Neuron (in vitro differentiated cells): ENCODE results near the gene BAK1.
"Not testable (repeated sequence)": the region's sequence is repeated elsewhere in the genome, so short reads cannot be mapped to it uniquely, and the experiment has no call there.

Experiments used
- H2AFZ ChIP-seq: one replicate; pipeline ENCODE4 v1.6.1; 2013; ENCODE audit warnings: low read depth, mild to moderate bottlenecking, inconsistent platforms, low read length, moderate library complexity
- H3K27me3 ChIP-seq: one replicate; pipeline ENCODE4 v1.6.1; 2013; ENCODE audit warnings: low read length; ENCODE audit not compliant: insufficient read depth
- H3K36me3 ChIP-seq: one replicate; pipeline ENCODE4 v1.6.1; 2013; ENCODE audit warnings: low read length; ENCODE audit not compliant: insufficient read depth
- H3K4me1 ChIP-seq: one replicate; pipeline ENCODE4 v1.6.1; 2013; ENCODE audit warnings: low read length; ENCODE audit not compliant: insufficient read depth
- H3K4me3 ChIP-seq: 2 replicates; pipeline ENCODE4 v1.5.1; 2013; ENCODE audit warnings: mild to moderate bottlenecking, low read length, moderate library complexity
- H3K9me3 ChIP-seq: one replicate; pipeline ENCODE4 v1.6.1; 2013; ENCODE audit warnings: low read length

The BAK1 gene

DNA sequence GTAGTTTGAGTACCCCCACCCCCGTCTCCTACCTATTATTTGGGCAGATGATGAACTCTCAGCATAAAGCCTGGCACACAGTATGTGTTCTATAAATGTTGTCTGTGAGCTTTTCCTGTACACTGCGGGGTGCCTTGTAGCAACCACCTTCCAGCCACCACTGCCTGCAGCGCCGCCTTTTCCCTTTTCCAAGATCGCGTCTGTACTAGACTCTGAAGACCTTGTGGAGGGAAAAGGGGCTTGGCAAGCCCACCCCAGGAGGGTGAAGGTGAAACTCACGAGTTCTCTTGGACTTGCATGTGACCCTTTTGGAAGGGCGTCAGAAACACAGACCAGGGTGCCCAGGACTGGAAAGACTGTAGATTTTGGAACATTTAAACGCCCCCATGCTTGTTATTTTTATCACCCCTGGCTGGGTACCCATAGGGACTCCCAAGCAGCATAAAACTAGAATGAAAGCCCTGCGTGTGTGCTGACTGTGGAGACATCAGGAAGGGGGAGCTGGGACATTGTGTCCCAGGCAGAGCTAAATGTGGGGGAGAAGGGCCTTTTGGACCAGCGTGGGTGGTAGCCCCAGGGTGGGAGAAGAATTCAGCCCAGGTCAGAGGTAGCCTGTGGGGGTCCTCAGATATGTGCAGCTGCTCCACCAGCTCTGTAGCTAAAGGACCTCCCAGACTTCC is 8.3 kb downstream of the BAK1 start:
- peaks cover 7% of the 10 kb centered on the region for H3K4me1 ChIP-seq
- peaks cover 21% of the 10 kb centered on the region for H3K36me3 ChIP-seq
- peak overlapping the region; percentile 51 for H3K4me3 ChIP-seq
- peak overlapping the region; percentile 80 for H2AFZ ChIP-seq
- H3K27me3 ChIP-seq: no peaks in the 10 kb centered on the region
- H3K9me3 ChIP-seq: no peaks in the 10 kb centered on the region

DNA sequence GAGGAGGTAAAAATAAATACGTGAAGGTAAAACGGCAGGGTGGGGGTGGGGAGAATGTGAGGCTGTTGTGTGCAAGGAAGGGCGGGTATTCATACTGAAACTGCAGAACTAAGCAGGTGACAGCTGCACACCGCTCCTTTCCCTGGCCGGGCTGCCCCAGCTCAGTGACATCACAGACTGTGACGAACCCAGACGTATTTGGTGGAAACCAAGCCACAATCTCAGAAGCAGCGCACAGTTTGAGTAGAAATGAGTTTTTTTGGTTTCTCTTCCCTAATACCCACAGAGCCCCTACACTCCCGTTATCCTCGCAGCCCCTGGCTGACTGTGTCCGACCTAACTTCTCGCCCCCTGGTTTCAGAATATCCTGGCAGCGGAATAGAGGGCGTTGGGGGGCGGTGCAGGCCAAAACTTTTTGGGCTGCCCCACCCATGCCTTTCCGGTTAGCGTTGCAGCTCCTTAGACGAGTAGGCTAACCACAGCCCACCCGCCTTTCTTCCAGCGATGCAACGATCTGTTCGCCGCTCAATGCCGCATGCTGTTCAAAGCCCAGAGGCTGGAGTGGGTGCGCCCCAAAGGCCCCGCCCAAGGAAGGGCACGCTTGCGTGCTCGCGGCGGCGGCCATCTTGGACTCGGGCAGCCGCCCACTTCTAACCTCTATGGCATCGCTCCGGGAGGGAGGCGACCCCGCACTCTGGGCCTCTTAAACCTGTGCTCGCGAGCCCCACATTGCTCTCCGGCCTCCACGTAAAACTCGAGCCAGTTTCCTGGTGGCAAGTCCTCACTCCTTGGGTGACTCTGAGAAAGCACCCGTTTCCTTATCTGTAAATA is 9.1 kb downstream of the BAK1 start:
- H3K27me3 ChIP-seq: no peaks in the 10 kb centered on the region
- peak overlapping the region; percentile 51 for H3K4me3 ChIP-seq
- H2AFZ ChIP-seq: peak overlapping the region; percentile 80
- H3K36me3 ChIP-seq: peaks cover 21% of the 10 kb centered on the region
- peaks cover 7% of the 10 kb centered on the region for H3K4me1 ChIP-seq
- H3K9me3 ChIP-seq: no peaks in the 10 kb centered on the region

DNA sequence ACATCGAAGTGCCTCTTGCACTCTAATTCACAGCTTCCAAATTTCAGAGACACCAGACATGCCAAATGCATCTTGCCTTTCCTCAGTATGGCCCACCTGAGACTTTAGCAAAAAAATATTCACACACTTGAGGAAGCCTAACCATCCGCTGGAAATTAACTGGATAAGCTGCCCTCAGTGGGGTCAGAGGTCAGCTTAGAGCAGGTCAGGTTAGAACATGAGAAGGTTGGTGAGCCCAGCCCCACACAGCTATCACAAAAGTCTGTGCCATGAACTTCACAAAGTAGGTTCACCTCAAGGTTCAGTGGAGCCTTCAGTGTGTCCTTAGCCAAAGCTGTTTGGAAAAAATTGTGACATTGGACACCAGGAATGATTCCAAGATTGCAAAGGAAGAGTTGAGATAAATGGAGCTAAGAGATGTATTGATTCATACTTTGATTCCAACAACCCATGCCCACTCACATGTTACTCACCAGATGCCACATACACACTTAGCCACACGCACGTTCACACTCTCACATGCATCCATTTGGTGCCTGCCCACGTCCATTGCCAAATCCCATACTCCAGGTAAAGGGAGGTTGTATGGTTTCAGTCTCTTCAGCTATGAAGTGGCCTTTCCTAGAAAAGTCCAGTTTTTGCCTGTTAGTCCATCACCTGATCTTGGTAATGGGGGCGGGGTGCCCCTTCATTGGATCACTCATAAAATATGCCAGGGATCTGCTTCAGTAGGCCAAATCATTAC is 11.1 kb downstream of the BAK1 start:
- H2AFZ ChIP-seq: no peak overlapping the region
- no peak overlapping the region for H3K4me3 ChIP-seq
- H3K4me1 ChIP-seq: peaks cover 7% of the 10 kb centered on the region
- H3K36me3 ChIP-seq: peaks cover 3% of the 10 kb centered on the region
- H3K27me3 ChIP-seq: no peaks in the 10 kb centered on the region
- no peaks in the 10 kb centered on the region for H3K9me3 ChIP-seq

DNA sequence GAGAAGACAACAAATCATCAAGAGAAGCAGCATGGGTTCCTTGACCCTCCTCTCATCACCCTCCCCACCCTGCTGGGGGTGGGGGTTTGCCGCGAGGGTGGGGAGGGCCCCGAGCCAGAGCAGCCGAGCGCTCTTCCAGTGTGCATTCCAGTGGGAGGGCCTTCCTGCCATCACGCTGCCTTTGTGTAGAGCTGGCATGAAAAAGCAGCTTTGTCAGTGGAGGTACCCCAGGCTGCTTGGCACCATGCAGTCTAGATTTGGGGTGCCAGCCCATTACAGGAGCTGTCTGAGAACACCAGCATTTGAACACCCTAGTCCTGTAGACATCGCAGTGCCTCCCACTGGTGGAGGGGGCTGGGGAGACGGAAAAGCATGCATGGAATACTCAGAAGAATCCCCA is 12.2 kb downstream of the BAK1 start:
- Histone ChIP-seq H3K9me3 (no peaks in the 10 kb centered on the region), H3K36me3 (no peaks in the 10 kb centered on the region), H2AFZ (no peak overlapping the region), H3K4me1 (peaks cover 7% of the 10 kb centered on the region), H3K4me3 (no peak overlapping the region), H3K27me3 (no peaks in the 10 kb centered on the region)

DNA sequence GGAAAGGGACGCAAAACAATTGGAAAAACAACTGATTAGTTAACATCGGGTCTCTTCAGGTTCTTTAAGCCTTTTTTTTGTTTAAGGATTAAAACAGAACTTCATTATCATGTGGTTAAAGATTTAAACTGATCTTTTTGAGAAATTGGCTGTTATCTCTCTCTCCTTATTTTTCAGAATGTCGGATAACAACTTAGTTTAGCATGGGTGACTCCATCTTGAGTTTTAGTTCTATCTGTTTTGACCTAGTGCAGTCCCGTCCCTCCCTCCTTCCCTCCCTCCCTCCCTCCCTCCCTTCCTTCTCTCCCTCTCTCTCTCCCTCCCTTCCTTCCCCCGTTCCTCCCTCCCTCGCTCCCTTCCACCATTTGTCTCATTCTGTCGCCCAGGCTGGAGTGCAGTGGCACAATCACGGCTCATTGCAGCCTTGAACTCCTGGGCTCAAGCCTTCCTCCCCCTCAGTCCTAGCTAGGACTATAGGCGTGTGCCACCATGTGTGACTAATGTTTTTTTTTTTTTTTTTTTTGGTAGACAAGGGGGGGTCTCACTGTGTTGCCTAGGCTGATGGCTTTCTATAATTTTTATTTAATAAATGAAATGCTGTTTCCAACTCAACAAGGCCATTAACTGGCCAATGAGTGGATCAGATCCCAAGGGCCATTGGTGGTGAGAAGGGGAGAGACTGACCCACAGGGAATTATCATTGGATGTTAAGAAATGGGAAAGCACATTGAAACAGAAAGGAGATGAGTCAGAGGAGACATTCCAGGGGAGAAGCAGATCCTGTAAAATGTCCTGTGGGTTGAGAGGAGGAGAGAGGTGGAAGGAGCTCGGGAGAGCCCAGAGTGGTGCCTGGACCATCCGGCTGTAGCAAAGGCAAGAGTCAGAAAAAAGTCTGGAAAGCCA is 13.6 kb downstream of the BAK1 start:
- Histone ChIP-seq H3K36me3 (no peaks in the 10 kb centered on the region), H3K4me3 (no peak overlapping the region), H3K9me3 (no peaks in the 10 kb centered on the region), H3K4me1 (peaks cover 4% of the 10 kb centered on the region), H2AFZ (no peak overlapping the region), H3K27me3 (no peaks in the 10 kb centered on the region)

DNA sequence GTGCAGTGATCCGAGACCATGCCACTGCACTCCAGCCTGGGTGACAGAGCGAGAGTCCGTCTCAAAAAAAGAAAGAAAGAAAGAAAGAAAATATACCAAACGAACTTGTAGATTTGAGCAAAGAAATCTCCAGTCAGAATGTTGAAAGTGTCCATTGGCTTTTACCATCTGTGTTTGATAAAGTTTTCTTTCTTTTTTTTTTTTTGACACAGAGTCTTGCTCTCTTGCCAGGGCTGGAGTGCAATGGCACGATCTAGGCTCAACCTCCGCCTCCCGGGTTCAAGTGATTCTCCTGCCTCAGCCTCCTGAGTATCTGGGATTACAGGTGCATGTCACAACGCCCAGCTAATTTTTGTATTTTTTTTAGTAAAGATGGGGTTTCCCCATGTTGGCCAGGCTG is 21.3 kb downstream of the BAK1 start:
- Histone ChIP-seq H2AFZ (no peak overlapping the region), H3K4me1 (no peaks in the 10 kb centered on the region), H3K4me3 (no peak overlapping the region), H3K27me3 (no peaks in the 10 kb centered on the region), H3K36me3 (no peaks in the 10 kb centered on the region), H3K9me3 (peaks cover 2% of the 10 kb centered on the region)

DNA sequence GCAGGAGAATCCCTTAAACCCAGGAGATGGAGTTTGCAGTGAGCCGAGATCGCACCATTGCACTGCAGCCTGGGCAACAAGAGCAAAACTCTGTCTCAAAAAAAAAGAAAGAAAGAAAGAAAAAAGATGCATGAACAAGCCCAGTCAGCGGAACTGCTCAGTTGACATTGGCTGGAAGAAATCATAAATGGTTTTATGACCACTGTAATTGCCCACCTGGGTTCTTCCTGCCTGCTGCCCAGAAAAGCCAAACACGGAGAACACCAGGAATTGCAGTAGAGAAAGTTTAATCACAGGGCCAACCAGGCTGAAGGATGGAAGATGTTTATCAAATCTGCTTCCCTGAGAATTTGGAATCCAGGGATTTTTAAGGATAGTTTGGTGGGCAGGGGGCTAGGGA is 22.7 kb downstream of the BAK1 start:
- H3K27me3 ChIP-seq: no peaks in the 10 kb centered on the region
- no peaks in the 10 kb centered on the region for H3K4me1 ChIP-seq
- H3K36me3 ChIP-seq: no peaks in the 10 kb centered on the region
- H2AFZ ChIP-seq: no peak overlapping the region
- peaks cover 2% of the 10 kb centered on the region for H3K9me3 ChIP-seq
- no peak overlapping the region for H3K4me3 ChIP-seq

DNA sequence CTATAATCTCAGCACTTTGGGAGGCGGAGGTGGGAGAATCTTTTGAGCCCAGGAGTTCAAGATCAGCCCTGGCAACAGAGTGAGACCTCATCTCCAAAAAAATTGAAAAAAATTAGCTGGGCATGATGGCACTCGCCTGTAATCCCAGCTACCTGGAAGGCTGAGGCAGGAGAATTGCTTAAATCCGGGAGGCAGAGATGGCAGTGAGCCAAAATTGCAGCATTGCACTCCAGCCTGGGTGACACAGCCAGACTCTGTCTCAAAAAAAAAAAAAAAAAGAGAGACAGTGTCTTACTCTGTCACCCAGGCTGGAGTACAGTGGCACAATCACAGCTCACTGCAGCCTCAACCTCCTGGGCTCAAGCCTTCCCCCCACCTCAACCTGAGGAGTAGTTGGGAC is 27.2 kb downstream of the BAK1 start:
- not testable (repeated sequence) for H3K4me1 ChIP-seq, H3K9me3 ChIP-seq, H3K36me3 ChIP-seq, H3K27me3 ChIP-seq, H2AFZ ChIP-seq, H3K4me3 ChIP-seq

DNA sequence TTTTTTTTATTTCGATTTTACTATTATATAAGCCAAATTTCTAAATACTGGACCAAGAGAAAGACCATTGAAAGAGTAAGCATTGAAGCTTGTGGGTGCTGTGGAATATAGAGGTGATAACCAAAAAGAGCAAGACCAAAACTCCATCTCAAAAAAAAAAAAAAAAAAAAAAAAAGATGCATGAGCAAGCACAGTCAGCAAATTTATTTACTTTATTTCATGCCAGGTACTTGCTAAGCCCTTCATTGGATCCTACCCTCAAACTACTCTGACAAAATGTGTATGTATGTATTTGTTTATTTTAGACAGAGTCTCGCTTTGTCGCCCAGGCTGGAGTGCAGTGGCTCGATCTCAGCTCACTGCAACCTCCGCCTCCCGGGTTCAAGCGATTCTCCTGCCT is 27.8 kb downstream of the BAK1 start:
- H3K4me3 ChIP-seq: no peak overlapping the region
- H3K9me3 ChIP-seq: no peaks in the 10 kb centered on the region
- no peak overlapping the region for H2AFZ ChIP-seq
- no peaks in the 10 kb centered on the region for H3K27me3 ChIP-seq
- no peaks in the 10 kb centered on the region for H3K4me1 ChIP-seq
- H3K36me3 ChIP-seq: no peaks in the 10 kb centered on the region

DNA sequence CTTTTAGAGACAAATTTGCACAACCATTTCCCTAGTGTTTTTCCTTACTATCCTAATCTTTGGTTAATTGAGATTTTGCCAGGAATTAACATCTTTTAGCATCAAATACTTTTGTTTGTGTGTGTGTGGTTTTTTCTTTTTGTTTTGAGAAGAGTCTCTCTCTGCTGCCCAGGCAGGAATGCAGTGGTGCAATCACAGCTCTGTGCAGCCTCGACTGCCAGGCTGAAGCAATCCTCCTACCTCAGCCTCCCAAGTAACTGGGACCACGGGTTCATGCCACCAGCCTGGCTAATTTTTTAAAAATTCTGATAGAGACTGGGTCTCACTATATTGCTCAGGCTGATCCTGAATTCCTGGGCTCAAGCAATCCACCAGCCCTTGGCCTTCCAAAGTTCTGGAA is 28.5 kb downstream of the BAK1 start:
- no peaks in the 10 kb centered on the region for H3K27me3 ChIP-seq
- H3K36me3 ChIP-seq: no peaks in the 10 kb centered on the region
- H3K4me1 ChIP-seq: no peaks in the 10 kb centered on the region
- no peaks in the 10 kb centered on the region for H3K9me3 ChIP-seq
- H3K4me3 ChIP-seq: no peak overlapping the region
- H2AFZ ChIP-seq: no peak overlapping the region

DNA sequence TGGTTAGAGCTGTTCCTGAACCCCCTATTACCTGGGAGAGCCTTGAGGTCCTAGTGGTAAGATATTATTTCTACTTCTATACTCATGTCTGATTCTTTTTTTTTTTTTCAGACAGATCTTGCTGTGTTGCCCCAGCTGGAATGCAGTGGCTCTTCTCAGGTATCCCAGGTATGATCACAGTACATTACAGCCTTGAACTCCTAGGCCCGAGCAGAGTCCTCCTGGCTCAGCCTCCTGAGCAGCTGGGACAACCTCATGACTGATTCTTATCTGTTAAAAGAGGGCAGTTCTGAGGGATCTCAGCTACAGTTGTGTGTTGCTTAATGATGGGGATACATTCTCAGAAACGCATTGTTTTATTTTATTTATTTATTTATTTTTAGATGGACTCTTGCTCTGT is 30.2 kb downstream of the BAK1 start:
- no peak overlapping the region for H3K4me3 ChIP-seq
- no peaks in the 10 kb centered on the region for H3K27me3 ChIP-seq
- H3K9me3 ChIP-seq: no peaks in the 10 kb centered on the region
- H3K36me3 ChIP-seq: no peaks in the 10 kb centered on the region
- no peak overlapping the region for H2AFZ ChIP-seq
- H3K4me1 ChIP-seq: no peaks in the 10 kb centered on the region

DNA sequence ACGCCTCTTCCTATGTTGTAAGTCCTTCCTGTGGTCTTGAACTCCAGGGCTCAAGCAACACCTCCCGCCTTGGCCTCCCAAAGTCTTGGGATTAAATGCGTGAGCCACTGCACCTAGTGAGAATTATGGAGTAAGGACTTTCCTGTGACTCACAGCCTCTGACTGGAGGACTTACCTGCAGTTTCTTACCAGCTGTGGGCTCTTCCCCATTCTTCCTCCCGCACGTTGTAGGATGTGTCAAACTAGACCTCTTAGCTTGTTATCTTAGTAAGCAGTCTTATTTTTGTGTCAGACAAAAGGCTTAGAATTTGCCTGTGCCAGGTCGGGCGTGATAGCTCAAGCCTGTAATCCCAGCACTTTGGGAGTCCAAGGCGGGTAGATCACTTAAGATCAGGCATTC is 30.9 kb downstream of the BAK1 start:
- Histone ChIP-seq H3K4me1 (no peaks in the 10 kb centered on the region), H2AFZ (no peak overlapping the region), H3K36me3 (no peaks in the 10 kb centered on the region), H3K9me3 (no peaks in the 10 kb centered on the region), H3K4me3 (no peak overlapping the region), H3K27me3 (no peaks in the 10 kb centered on the region)
